ENCODE results near the gene EXOC4. TPM values are rescaled to one million over a fixed set of nuclear protein-coding genes. Genes with fewer than 3 reads are reported as not detected.

EXOC4 gene
- total RNA-seq, 1 experiment from 2014 or later, result 62.4 TPM

- no peaks in the 10 kb centered on the region for H3K27me3 ChIP-seq
- no peaks in the 10 kb centered on the region for H3K36me3 ChIP-seq
- no peak overlapping the region for H3K27ac ChIP-seq
- no peak for DNase-seq
- H3K9me3 ChIP-seq (replicated peaks), result no peaks in the 10 kb centered on the region
- no peaks in the 10 kb centered on the region for H3K4me1 ChIP-seq
- H3K4me3 ChIP-seq, result no peak overlapping the region
These were observed 488.2 kb downstream of the EXOC4 start for GRCh38 chr7:133741078-133741477.

- Histone ChIP-seq H3K9me3 (replicated peaks) (no peaks in the 10 kb centered on the region), H3K4me1 (no peaks in the 10 kb centered on the region), H3K36me3 (no peaks in the 10 kb centered on the region), H3K27ac (no peak overlapping the region), H3K27me3 (no peaks in the 10 kb centered on the region), H3K4me3 (no peak overlapping the region)
- no peak for DNase-seq
These were observed 488.8 kb downstream of the EXOC4 start for GRCh38 chr7:133741703-133742102.

GRCh38 chr7:133742709-133743538 is 490.0 kb downstream of the EXOC4 start:
- no peak overlapping the region for H3K27ac ChIP-seq
- no peaks in the 10 kb centered on the region for H3K9me3 ChIP-seq (replicated peaks)
- H3K4me3 ChIP-seq, result no peak overlapping the region
- H3K36me3 ChIP-seq, result no peaks in the 10 kb centered on the region
- H3K27me3 ChIP-seq, result no peaks in the 10 kb centered on the region
- peak in 1 of 2 experiments; percentile 17 for DNase-seq
- no peaks in the 10 kb centered on the region for H3K4me1 ChIP-seq

GRCh38 chr7:133744451-133744850 is 491.6 kb downstream of the EXOC4 start:
- Histone ChIP-seq H3K9me3 (replicated peaks) (no peaks in the 10 kb centered on the region), H3K4me1 (no peaks in the 10 kb centered on the region), H3K27me3 (no peaks in the 10 kb centered on the region), H3K27ac (no peak overlapping the region), H3K4me3 (no peak overlapping the region), H3K36me3 (no peaks in the 10 kb centered on the region)
- DNase-seq, result no peak

- H3K4me3 ChIP-seq, result no peak overlapping the region
- no peak overlapping the region for H3K27ac ChIP-seq
- DNase-seq, result no peak
- H3K9me3 ChIP-seq (replicated peaks), result no peaks in the 10 kb centered on the region
- H3K36me3 ChIP-seq, result no peaks in the 10 kb centered on the region
- H3K4me1 ChIP-seq, result no peaks in the 10 kb centered on the region
- no peaks in the 10 kb centered on the region for H3K27me3 ChIP-seq
These were observed 493.4 kb downstream of the EXOC4 start for GRCh38 chr7:133746305-133746704.

- DNase-seq, result no peak
- H3K27ac ChIP-seq, result no peak overlapping the region
- H3K27me3 ChIP-seq, result no peaks in the 10 kb centered on the region
- no peak overlapping the region for H3K4me3 ChIP-seq
- no peaks in the 10 kb centered on the region for H3K36me3 ChIP-seq
- H3K4me1 ChIP-seq, result no peaks in the 10 kb centered on the region
- H3K9me3 ChIP-seq (replicated peaks), result no peaks in the 10 kb centered on the region
These were observed 494.0 kb downstream of the EXOC4 start for GRCh38 chr7:133746847-133747246.

GRCh38 chr7:133748443-133749407 is 495.8 kb downstream of the EXOC4 start:
- no peaks in the 10 kb centered on the region for H3K9me3 ChIP-seq (replicated peaks)
- H3K27me3 ChIP-seq, result no peaks in the 10 kb centered on the region
- no peaks in the 10 kb centered on the region for H3K4me1 ChIP-seq
- DNase-seq, result no peak
- no peaks in the 10 kb centered on the region for H3K36me3 ChIP-seq
- no peak overlapping the region for H3K27ac ChIP-seq
- no peak overlapping the region for H3K4me3 ChIP-seq

- Histone ChIP-seq H3K9me3 (replicated peaks) (no peaks in the 10 kb centered on the region), H3K36me3 (no peaks in the 10 kb centered on the region), H3K27me3 (no peaks in the 10 kb centered on the region), H3K4me3 (no peak overlapping the region), H3K4me1 (no peaks in the 10 kb centered on the region), H3K27ac (no peak overlapping the region)
- no peak for DNase-seq
These were observed 497.4 kb downstream of the EXOC4 start for GRCh38 chr7:133750287-133750686.

- Histone ChIP-seq H3K27me3 (no peaks in the 10 kb centered on the region), H3K9me3 (replicated peaks) (no peaks in the 10 kb centered on the region), H3K4me3 (no peak overlapping the region), H3K36me3 (no peaks in the 10 kb centered on the region), H3K4me1 (no peaks in the 10 kb centered on the region), H3K27ac (no peak overlapping the region)
- DNase-seq, result no peak
These were observed 498.2 kb downstream of the EXOC4 start for GRCh38 chr7:133751079-133751478.

GRCh38 chr7:133753513-133753912 is 500.6 kb downstream of the EXOC4 start:
- H3K4me1 ChIP-seq, result no peaks in the 10 kb centered on the region
- no peak overlapping the region for H3K4me3 ChIP-seq
- H3K36me3 ChIP-seq, result no peaks in the 10 kb centered on the region
- no peaks in the 10 kb centered on the region for H3K27me3 ChIP-seq
- no peaks in the 10 kb centered on the region for H3K9me3 ChIP-seq (replicated peaks)
- H3K27ac ChIP-seq, result no peak overlapping the region
- no peak for DNase-seq

GRCh38 chr7:133754708-133755107 is 501.8 kb downstream of the EXOC4 start:
- Histone ChIP-seq H3K27ac (no peak overlapping the region), H3K36me3 (no peaks in the 10 kb centered on the region), H3K4me1 (no peaks in the 10 kb centered on the region), H3K27me3 (no peaks in the 10 kb centered on the region), H3K9me3 (replicated peaks) (no peaks in the 10 kb centered on the region), H3K4me3 (no peak overlapping the region)
- DNase-seq, result no peak

GRCh38 chr7:133755901-133756300 is 503.0 kb downstream of the EXOC4 start:
- no peaks in the 10 kb centered on the region for H3K9me3 ChIP-seq (replicated peaks)
- no peaks in the 10 kb centered on the region for H3K27me3 ChIP-seq
- no peak overlapping the region for H3K27ac ChIP-seq
- H3K36me3 ChIP-seq, result no peaks in the 10 kb centered on the region
- no peak overlapping the region for H3K4me3 ChIP-seq
- DNase-seq, result no peak
- no peaks in the 10 kb centered on the region for H3K4me1 ChIP-seq

- no peaks in the 10 kb centered on the region for H3K4me1 ChIP-seq
- no peaks in the 10 kb centered on the region for H3K9me3 ChIP-seq (replicated peaks)
- DNase-seq, result no peak
- H3K36me3 ChIP-seq, result no peaks in the 10 kb centered on the region
- no peaks in the 10 kb centered on the region for H3K27me3 ChIP-seq
- no peak overlapping the region for H3K27ac ChIP-seq
- no peak overlapping the region for H3K4me3 ChIP-seq
These were observed 508.6 kb downstream of the EXOC4 start for GRCh38 chr7:133761443-133761842.

- Histone ChIP-seq H3K4me1 (no peaks in the 10 kb centered on the region), H3K9me3 (replicated peaks) (no peaks in the 10 kb centered on the region), H3K27ac (no peak overlapping the region), H3K27me3 (no peaks in the 10 kb centered on the region), H3K36me3 (no peaks in the 10 kb centered on the region), H3K4me3 (no peak overlapping the region)
- no peak for DNase-seq
These were observed 510.3 kb downstream of the EXOC4 start for GRCh38 chr7:133763076-133763640.

- no peaks in the 10 kb centered on the region for H3K27me3 ChIP-seq
- H3K27ac ChIP-seq, result no peak overlapping the region
- H3K4me1 ChIP-seq, result peaks cover under 1% of the 10 kb centered on the region
- H3K4me3 ChIP-seq, result no peak overlapping the region
- no peaks in the 10 kb centered on the region for H3K36me3 ChIP-seq
- DNase-seq, result no peak
- H3K9me3 ChIP-seq (replicated peaks), result no peaks in the 10 kb centered on the region
These were observed 516.8 kb downstream of the EXOC4 start for GRCh38 chr7:133769668-133770067.

All from SJCRH30 (cell line).